HL-60 (cell line): ENCODE data around the gene FCF1.
A peak's percentile ranks its signal among the peaks of the same experiment; 100 is the strongest.

Source experiments
- DNase-seq, 2 experiments: peaks; one replicate each; pipeline ENCODE4 v3.0.0-alpha.2; 2010 to 2020; ENCODE audit warnings: low read depth in 1 of 2, low spot score in 1 of 2
- H3K27ac ChIP-seq: fragments of 250-450 bp; sonication (Bioruptor Pico); replicated peaks from 2 replicates; pipeline ENCODE4 v1.5.1; 2020; ENCODE audit warnings: mild to moderate bottlenecking, moderate library complexity
- H3K27me3 ChIP-seq: fragments of 250-450 bp; sonication (Bioruptor Pico); 2 replicates; pipeline ENCODE4 v1.5.1; 2021; ENCODE audit warnings: mild to moderate bottlenecking, moderate library complexity; ENCODE audit not compliant: insufficient read depth, poor library complexity, severe bottlenecking
- H3K4me3 ChIP-seq: replicated peaks from 2 replicates; pipeline ENCODE4 v1.5.1; 2011; ENCODE audit warnings: mild to moderate bottlenecking, control low read depth, low read length; ENCODE audit not compliant: insufficient read depth
- CTCF ChIP-seq: IDR thresholded peaks from one replicate; pipeline ENCODE4 v1.5.1; 2011; ENCODE audit warnings: low read length, control low read depth, inconsistent platforms; ENCODE audit not compliant: insufficient read depth
- GABPA ChIP-seq: IDR thresholded peaks from 2 replicates; pipeline ENCODE4 v1.6.1; 2012; ENCODE audit warnings: low read depth
- POLR2AphosphoS5 ChIP-seq: IDR thresholded peaks from 2 replicates; pipeline ENCODE4 v1.6.1; 2012; ENCODE audit warnings: low read depth
- REST ChIP-seq: IDR thresholded peaks from 2 replicates; pipeline ENCODE4 v1.6.1; 2012; ENCODE audit warnings: low read depth; ENCODE audit not compliant: insufficient replicate concordance
- SPI1 ChIP-seq: IDR thresholded peaks from 2 replicates; pipeline ENCODE4 v1.6.1; 2012; ENCODE audit warnings: low read depth, mild to moderate bottlenecking, borderline replicate concordance

Gene FCF1

GRCh38 chr14:74691456-74691855 lies 21.5 kb upstream of the FCF1 start:
- Histone ChIP-seq H3K27ac (peak overlapping the region; percentile 4), H3K4me3 (no peak overlapping the region), H3K27me3 (no peaks in the 10 kb centered on the region)
- no peak for TF ChIP-seq POLR2AphosphoS5
- TF ChIP-seq REST: no peak
- TF ChIP-seq CTCF: no peak
- no peak for TF ChIP-seq SPI1
- no peak for TF ChIP-seq GABPA
- DNase-seq: no peak

- Histone ChIP-seq H3K27ac (no peak overlapping the region), H3K4me3 (no peak overlapping the region), H3K27me3 (no peaks in the 10 kb centered on the region)
- no peak for DNase-seq
- TF ChIP-seq CTCF (no peak), POLR2AphosphoS5 (no peak), GABPA (no peak), REST (no peak), SPI1 (no peak)
Observed at GRCh38 chr14:74693191-74693590, 19.8 kb upstream of the FCF1 start.

- 0 out of 2 replicates have a peak overlapping the region, but pooled peaks have one; percentile 18 for H3K27ac ChIP-seq
- peak in 1 of 2 experiments; percentile 60 for DNase-seq
- TF ChIP-seq GABPA: no peak
- peak; percentile 86 for TF ChIP-seq SPI1
- TF ChIP-seq POLR2AphosphoS5: no peak
- H3K27me3 ChIP-seq: no peaks in the 10 kb centered on the region
- H3K4me3 ChIP-seq: no peak overlapping the region
Observed at GRCh38 chr14:74695406-74695805, 17.5 kb upstream of the FCF1 start.

- H3K27me3 ChIP-seq: no peaks in the 10 kb centered on the region
- no peak for DNase-seq
- no peak overlapping the region for H3K27ac ChIP-seq
- no peak overlapping the region for H3K4me3 ChIP-seq
- TF ChIP-seq REST: no peak
Observed at GRCh38 chr14:74697011-74697410, 15.9 kb upstream of the FCF1 start.
